GM12878 (cell line): ENCODE measurements around the gene CCL4.
"Not testable (repeated sequence)": the region's sequence is repeated elsewhere in the genome, so short reads cannot be mapped to it uniquely, and the experiment has no call there.

Source experiments
- BACH1 ChIP-seq: fragments of 450-650 bp; IDR thresholded peaks from 2 replicates; pipeline ENCODE4 v1.6.1; 2017; ENCODE audit warnings: mild to moderate bottlenecking, borderline replicate concordance
- FOS ChIP-seq: IDR thresholded peaks from 3 replicates; pipeline ENCODE4 v1.6.1; 2011; ENCODE audit warnings: borderline replicate concordance; ENCODE audit not compliant: insufficient read length; ENCODE audit errors: extremely low read depth
- HDGF ChIP-seq: fragments of 450-650 bp; IDR thresholded peaks from 2 replicates; pipeline ENCODE4 v1.6.1; 2016; ENCODE audit warnings: antibody characterized with exemption
- IRF3 ChIP-seq: fragments of 450-650 bp; IDR thresholded peaks from 2 replicates; pipeline ENCODE4 v1.6.1; 2014; ENCODE audit warnings: mild to moderate bottlenecking
- PBX3 ChIP-seq: IDR thresholded peaks from 2 replicates; pipeline ENCODE4 v1.6.1; 2011; ENCODE audit warnings: mild to moderate bottlenecking, low read depth, low read length, moderate library complexity; ENCODE audit not compliant: insufficient replicate concordance
- PML ChIP-seq: IDR thresholded peaks from 2 replicates; pipeline ENCODE4 v1.6.1; 2012; ENCODE audit warnings: low read length, inconsistent platforms
- POLR2A ChIP-seq: IDR thresholded peaks from 2 replicates; pipeline ENCODE4 v1.6.1; 2011; ENCODE audit warnings: low read depth, mild to moderate bottlenecking, low read length
- TCF3 ChIP-seq: IDR thresholded peaks from 2 replicates; pipeline ENCODE4 v1.6.1; 2012; ENCODE audit warnings: low read depth, mild to moderate bottlenecking, low read length, borderline replicate concordance; ENCODE audit not compliant: insufficient read depth
- ZNF384 ChIP-seq: IDR thresholded peaks from 2 replicates; pipeline ENCODE4 v1.6.1; 2012; ENCODE audit warnings: low read depth, mild to moderate bottlenecking, low read length, improper control_type of control experiment, borderline replicate concordance
- TF ChIP-seq, protein P1 (sequence below), 3 experiments: IDR thresholded peaks in 2 of 3; conservative IDR thresholded peaks in 1 of 3; 2 replicates each; pipeline ENCODE4 v1.5.1; 2011; ENCODE audit warnings: low read depth in 3 of 3, low read length in 3 of 3, mild to moderate bottlenecking in 3 of 3, control low read depth in 2 of 3, moderate library complexity in 2 of 3, inconsistent platforms in 1 of 3, mixed read lengths in 1 of 3; ENCODE audit not compliant: control insufficient read depth in 2 of 3, insufficient read depth in 1 of 3; ENCODE audit errors: extremely low read depth in 1 of 3
- TF ChIP-seq, protein P2 (sequence below): IDR thresholded peaks from 2 replicates; pipeline ENCODE4 v1.6.1; 2012; ENCODE audit warnings: low read depth, low read length, improper control_type of control experiment

DNA sequence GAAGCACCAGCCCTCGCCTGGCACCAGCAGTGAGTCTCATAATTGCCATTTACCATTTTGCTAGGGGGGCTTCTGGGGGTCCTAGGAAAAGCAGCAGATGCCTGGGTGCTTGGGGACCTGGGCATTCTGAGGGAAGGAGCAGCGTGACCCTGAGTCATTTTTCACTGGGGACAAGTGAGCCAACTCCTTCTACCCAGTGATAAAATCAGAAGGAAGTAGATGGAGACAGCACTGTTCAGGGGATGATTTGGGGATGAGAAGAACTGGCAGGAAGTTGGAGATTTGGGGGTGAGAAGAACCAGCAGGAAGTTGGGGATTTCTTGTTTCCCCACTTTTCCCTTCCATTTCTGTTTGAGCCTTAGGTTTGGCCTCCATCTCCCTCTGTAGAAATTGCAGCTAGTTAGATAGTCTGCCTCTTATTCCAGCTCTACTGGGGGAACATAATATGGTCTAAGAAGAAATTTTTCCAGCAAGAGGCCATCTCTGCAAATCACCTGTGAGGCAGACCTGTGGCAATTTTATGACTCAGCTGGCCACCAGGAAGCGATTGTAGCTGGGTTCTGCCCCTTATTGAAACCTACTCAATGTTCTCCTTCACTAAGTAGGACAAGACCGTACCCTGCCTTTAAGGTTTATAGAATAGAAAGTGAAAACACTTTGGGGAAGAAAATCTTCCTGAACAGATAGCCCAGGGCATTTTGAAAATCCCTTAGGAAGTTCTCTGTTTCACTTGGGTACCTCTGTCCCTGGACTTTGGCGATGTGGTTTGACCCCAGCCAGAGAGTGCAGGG, 21.8 kb upstream of the CCL4 start:
- TF ChIP-seq BACH1, IRF3, TCF3, PBX3, HDGF, ZNF384, POLR2A, PML, FOS: not testable (repeated sequence)
- TF ChIP-seq, protein P1, sequence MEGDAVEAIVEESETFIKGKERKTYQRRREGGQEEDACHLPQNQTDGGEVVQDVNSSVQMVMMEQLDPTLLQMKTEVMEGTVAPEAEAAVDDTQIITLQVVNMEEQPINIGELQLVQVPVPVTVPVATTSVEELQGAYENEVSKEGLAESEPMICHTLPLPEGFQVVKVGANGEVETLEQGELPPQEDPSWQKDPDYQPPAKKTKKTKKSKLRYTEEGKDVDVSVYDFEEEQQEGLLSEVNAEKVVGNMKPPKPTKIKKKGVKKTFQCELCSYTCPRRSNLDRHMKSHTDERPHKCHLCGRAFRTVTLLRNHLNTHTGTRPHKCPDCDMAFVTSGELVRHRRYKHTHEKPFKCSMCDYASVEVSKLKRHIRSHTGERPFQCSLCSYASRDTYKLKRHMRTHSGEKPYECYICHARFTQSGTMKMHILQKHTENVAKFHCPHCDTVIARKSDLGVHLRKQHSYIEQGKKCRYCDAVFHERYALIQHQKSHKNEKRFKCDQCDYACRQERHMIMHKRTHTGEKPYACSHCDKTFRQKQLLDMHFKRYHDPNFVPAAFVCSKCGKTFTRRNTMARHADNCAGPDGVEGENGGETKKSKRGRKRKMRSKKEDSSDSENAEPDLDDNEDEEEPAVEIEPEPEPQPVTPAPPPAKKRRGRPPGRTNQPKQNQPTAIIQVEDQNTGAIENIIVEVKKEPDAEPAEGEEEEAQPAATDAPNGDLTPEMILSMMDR (IDR thresholded peaks at IDR 0.05 in 2 of 3, conservative IDR thresholded peaks at IDR 0.05 in 1 of 3; ENCODE audit: control insufficient read depth in 2 of 3, extremely low read depth in 1 of 3, insufficient read depth in 1 of 3, low read depth in 3 of 3, low read length in 3 of 3), result not testable (repeated sequence)
- TF ChIP-seq, protein P2, sequence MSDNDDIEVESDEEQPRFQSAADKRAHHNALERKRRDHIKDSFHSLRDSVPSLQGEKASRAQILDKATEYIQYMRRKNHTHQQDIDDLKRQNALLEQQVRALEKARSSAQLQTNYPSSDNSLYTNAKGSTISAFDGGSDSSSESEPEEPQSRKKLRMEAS, result not testable (repeated sequence)
